Thyroid gland (tissue), 4 donors: ENCODE data around the gene UROC1.

Experiments used
- CTCF ChIP-seq, 6 experiments: fragments of 200-600 bp in 3 of 6; fragments of 450-650 bp in 3 of 6; sonication (generic) in 3 of 6; IDR thresholded peaks; one replicate each; pipeline ENCODE4 v1.5.1; 2016 to 2019; ENCODE audit warnings: antibody characterized with exemption in 6 of 6, mild to moderate bottlenecking in 2 of 6, inconsistent platforms in 1 of 6, moderate library complexity in 1 of 6
- POLR2A ChIP-seq, 2 donors: fragments of 450-650 bp; IDR thresholded peaks; one replicate each; pipeline ENCODE4 v1.6.1; 2017; ENCODE audit warnings: antibody characterized with exemption in 2 of 2, mild to moderate bottlenecking in 2 of 2, moderate library complexity in 1 of 2

- TF ChIP-seq CTCF (IDR thresholded peaks at IDR 0.05) (no peak), POLR2A (IDR thresholded peaks at IDR 0.05) (no peak)
These were observed 2.2 kb upstream of the UROC1 start for GRCh38 chr3:126519506-126520455.
